K562 (cell line): ENCODE data around the gene BNIP5. TPM values are rescaled to one million over a fixed set of nuclear protein-coding genes. Genes with fewer than 3 reads are reported as not detected.

Source experiments
- CREB1 ChIP-seq, 2 experiments: sonication (generic) in 1 of 2; formaldehyde crosslinking in 1 of 2; IDR thresholded peaks; 2 replicates each; pipeline versions ENCODE4 v1.6.1 to v1.8.0; 2012 to 2022; ENCODE audit warnings: inconsistent platforms in 1 of 2, mild to moderate bottlenecking in 1 of 2, missing genetic modification reagents in 1 of 2, moderate library complexity in 1 of 2
- HMGN3 ChIP-seq: IDR thresholded peaks from 2 replicates; pipeline ENCODE4 v1.6.1; 2011; ENCODE audit warnings: borderline replicate concordance, low read depth, mild to moderate bottlenecking, mixed read lengths, low read length; ENCODE audit not compliant: insufficient read length; ENCODE audit errors: extremely low read depth
- KAT2B ChIP-seq: IDR thresholded peaks from one replicate; pipeline ENCODE4 v1.6.1; 2012; ENCODE audit warnings: low read depth, mild to moderate bottlenecking, control low read depth, inconsistent platforms, low read length, moderate library complexity
- POLR3A ChIP-seq: IDR thresholded peaks from 2 replicates; pipeline ENCODE4 v1.6.1; 2011; ENCODE audit warnings: borderline replicate concordance, mild to moderate bottlenecking, moderate library complexity; ENCODE audit not compliant: insufficient read length, insufficient read depth; ENCODE audit errors: extremely low read depth
- PTTG1 ChIP-seq: fragments of 450-650 bp; IDR thresholded peaks from 2 replicates; pipeline ENCODE4 v1.6.1; 2016; ENCODE audit warnings: low read depth, mild to moderate bottlenecking, missing genetic modification characterization, missing compliant biosample characterization
- RAD51 ChIP-seq: fragments of 450-650 bp; IDR thresholded peaks from 2 replicates; pipeline ENCODE4 v1.7.1; 2016; ENCODE audit warnings: low read depth, mild to moderate bottlenecking, borderline replicate concordance
- RBM17 ChIP-seq: fragments of 200-400 bp; formaldehyde crosslinking; IDR thresholded peaks from 2 replicates; pipeline ENCODE4 v1.6.1; 2017; ENCODE audit warnings: low read depth, mild to moderate bottlenecking, low read length, borderline replicate concordance
- SMARCA5 ChIP-seq: fragments of 450-650 bp; IDR thresholded peaks from 2 replicates; pipeline ENCODE4 v1.6.1; 2016
- TCF7 ChIP-seq: sonication (generic); IDR thresholded peaks from 2 replicates; pipeline ENCODE4 v1.6.1; 2016; ENCODE audit warnings: antibody characterized with exemption, borderline replicate concordance
- ZNF311 ChIP-seq: fragments of 250-450 bp; sonication (Bioruptor Pico); IDR thresholded peaks from 2 replicates; pipeline ENCODE4 v1.4.0; 2020; ENCODE audit warnings: mild to moderate bottlenecking, moderate library complexity
- polyA plus RNA-seq, 8 experiments: library from polyadenylated mRNA; depleted of rRNA in 4 of 8; stranded (reverse) in 5 of 8; unstranded in 3 of 8; fragments of >200 nt; fragmentation: Nextera tagmentation in 2 of 8; fragmentation: Illumina TruSeq in 1 of 8; extraction: Ambion mirVana in 2 of 8; extraction: Trizol in 1 of 8; gene quantifications; 2 replicates each; pipeline versions ENCODE4 v1.2.1 to v1.2.3, GENCODE V29; 2011 to 2014; ENCODE audit warnings: inconsistent platforms in 1 of 8, missing spikeins in 1 of 8
- total RNA-seq, 7 experiments: library from RNA; depleted of rRNA in 6 of 7; stranded (reverse); fragments of >200 nt in 6 of 7; fragmentation: Illumina TruSeq in 2 of 7; extraction: Trizol in 2 of 7; gene quantifications; 2 replicates each; pipeline versions ENCODE4 v1.2.1 to v1.2.3, GENCODE V29; 2011 to 2021; ENCODE audit warnings: low replicate concordance in 1 of 7
- TF ChIP-seq, protein P1 (sequence below): sonication (generic); formaldehyde crosslinking; IDR thresholded peaks from 2 replicates; pipeline ENCODE4 v1.8.0; 2022; ENCODE audit warnings: mild to moderate bottlenecking, missing genetic modification reagents, borderline replicate concordance
- TF ChIP-seq, protein P2 (sequence below): fragments of 450-650 bp; IDR thresholded peaks from 2 replicates; pipeline ENCODE4 v1.7.1; 2018; ENCODE audit warnings: mild to moderate bottlenecking, low read depth; ENCODE audit not compliant: partially characterized antibody
- TF ChIP-seq, protein P3 (sequence below): fragments of 250-450 bp; sonication (Bioruptor Pico); IDR thresholded peaks from 2 replicates; pipeline ENCODE4 v1.4.0; 2020; ENCODE audit warnings: borderline replicate concordance
- TF ChIP-seq, protein P4 (sequence below): fragments of 450-650 bp; conservative IDR thresholded peaks from 2 replicates; pipeline ENCODE4 v1.6.1; 2016; ENCODE audit warnings: missing genetic modification characterization, low read depth, mild to moderate bottlenecking, control low read depth, missing compliant biosample characterization
- TF ChIP-seq, protein P5 (sequence below): IDR thresholded peaks from 2 replicates; pipeline ENCODE4 v1.6.1; 2011; ENCODE audit not compliant: insufficient read length; ENCODE audit errors: extremely low read depth

The BNIP5 gene
- total and polyA plus RNA-seq, 9 of the 15 experiments (the other 6 are each of a cell fraction or from before 2014, with no cell fraction given): not detected

DNA sequence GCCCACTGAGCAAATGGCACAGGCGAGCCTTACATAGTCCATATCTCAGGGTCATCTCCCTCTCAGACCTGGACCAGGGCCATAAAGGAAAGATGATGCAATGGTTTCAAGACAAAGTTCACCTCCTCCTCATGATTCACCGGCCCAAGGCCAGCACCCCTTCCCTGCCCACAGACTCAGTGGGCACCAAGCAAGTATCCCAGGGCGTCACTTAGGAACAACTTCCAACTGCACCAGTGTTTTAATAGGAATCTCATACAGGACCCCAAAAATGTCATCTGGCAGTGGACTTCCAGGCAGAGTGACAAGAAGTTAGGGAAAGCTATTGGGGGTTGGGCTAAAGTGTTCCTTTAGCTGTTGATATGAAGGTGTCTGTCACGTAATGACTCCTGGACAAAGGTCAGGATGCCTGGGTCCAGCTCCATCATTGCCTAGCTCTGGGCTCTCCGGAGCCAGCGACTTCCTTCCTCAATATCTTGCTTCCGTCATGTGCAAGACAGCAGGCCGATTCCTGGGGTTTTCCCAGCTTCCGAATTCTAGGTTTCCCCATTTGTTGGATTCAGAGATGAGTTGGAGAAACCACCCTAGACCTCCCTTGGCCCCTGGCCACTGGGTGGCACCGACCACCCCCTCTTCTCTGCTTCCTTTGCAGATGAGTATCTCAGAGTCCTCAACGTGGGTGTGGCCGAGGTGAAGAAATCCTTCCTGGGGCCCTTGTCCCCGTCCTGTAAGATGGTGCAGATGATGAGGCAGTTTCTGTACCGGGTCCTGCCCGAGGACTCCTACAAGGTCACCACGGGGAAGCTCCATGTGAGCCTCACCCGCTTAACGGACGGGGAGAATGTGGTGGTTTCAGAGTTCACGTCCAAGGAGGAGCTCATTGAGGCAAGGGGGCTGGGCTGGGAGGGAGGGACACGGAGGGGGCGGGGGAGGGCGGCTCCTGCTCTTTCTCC is 45.7 kb downstream of the BNIP5 start (continued):
- TF ChIP-seq, protein P1, sequence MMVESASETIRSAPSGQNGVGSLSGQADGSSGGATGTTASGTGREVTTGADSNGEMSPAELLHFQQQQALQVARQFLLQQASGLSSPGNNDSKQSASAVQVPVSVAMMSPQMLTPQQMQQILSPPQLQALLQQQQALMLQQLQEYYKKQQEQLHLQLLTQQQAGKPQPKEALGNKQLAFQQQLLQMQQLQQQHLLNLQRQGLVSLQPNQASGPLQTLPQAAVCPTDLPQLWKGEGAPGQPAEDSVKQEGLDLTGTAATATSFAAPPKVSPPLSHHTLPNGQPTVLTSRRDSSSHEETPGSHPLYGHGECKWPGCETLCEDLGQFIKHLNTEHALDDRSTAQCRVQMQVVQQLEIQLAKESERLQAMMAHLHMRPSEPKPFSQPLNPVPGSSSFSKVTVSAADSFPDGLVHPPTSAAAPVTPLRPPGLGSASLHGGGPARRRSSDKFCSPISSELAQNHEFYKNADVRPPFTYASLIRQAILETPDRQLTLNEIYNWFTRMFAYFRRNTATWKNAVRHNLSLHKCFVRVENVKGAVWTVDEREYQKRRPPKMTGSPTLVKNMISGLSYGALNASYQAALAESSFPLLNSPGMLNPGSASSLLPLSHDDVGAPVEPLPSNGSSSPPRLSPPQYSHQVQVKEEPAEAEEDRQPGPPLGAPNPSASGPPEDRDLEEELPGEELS (CRISPR knock-in tag): no peak
- TF ChIP-seq SMARCA5: no peak
- TF ChIP-seq HMGN3: no peak
- TF ChIP-seq, protein P2, sequence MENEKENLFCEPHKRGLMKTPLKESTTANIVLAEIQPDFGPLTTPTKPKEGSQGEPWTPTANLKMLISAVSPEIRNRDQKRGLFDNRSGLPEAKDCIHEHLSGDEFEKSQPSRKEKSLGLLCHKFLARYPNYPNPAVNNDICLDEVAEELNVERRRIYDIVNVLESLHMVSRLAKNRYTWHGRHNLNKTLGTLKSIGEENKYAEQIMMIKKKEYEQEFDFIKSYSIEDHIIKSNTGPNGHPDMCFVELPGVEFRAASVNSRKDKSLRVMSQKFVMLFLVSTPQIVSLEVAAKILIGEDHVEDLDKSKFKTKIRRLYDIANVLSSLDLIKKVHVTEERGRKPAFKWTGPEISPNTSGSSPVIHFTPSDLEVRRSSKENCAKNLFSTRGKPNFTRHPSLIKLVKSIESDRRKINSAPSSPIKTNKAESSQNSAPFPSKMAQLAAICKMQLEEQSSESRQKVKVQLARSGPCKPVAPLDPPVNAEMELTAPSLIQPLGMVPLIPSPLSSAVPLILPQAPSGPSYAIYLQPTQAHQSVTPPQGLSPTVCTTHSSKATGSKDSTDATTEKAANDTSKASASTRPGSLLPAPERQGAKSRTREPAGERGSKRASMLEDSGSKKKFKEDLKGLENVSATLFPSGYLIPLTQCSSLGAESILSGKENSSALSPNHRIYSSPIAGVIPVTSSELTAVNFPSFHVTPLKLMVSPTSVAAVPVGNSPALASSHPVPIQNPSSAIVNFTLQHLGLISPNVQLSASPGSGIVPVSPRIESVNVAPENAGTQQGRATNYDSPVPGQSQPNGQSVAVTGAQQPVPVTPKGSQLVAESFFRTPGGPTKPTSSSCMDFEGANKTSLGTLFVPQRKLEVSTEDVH: no peak
- TF ChIP-seq CREB1 (IDR thresholded peaks at IDR 0.05): no peak
- TF ChIP-seq CREB1 (CRISPR knock-in tag; IDR thresholded peaks at IDR 0.05): no peak
- TF ChIP-seq, protein P3, sequence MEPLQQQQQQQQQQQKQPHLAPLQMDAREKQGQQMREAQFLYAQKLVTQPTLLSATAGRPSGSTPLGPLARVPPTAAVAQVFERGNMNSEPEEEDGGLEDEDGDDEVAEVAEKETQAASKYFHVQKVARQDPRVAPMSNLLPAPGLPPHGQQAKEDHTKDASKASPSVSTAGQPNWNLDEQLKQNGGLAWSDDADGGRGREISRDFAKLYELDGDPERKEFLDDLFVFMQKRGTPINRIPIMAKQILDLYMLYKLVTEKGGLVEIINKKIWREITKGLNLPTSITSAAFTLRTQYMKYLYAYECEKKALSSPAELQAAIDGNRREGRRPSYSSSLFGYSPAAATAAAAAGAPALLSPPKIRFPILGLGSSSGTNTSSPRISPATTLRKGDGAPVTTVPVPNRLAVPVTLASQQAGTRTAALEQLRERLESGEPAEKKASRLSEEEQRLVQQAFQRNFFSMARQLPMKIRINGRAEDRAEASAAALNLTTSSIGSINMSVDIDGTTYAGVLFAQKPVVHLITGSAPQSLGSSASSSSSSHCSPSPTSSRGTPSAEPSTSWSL: no peak
- TF ChIP-seq RAD51: no peak
- TF ChIP-seq, protein P4, sequence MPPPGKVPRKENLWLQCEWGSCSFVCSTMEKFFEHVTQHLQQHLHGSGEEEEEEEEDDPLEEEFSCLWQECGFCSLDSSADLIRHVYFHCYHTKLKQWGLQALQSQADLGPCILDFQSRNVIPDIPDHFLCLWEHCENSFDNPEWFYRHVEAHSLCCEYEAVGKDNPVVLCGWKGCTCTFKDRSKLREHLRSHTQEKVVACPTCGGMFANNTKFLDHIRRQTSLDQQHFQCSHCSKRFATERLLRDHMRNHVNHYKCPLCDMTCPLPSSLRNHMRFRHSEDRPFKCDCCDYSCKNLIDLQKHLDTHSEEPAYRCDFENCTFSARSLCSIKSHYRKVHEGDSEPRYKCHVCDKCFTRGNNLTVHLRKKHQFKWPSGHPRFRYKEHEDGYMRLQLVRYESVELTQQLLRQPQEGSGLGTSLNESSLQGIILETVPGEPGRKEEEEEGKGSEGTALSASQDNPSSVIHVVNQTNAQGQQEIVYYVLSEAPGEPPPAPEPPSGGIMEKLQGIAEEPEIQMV (tag): no peak
- no peak for TF ChIP-seq PTTG1 (tag)
- no peak for TF ChIP-seq POLR3A
- TF ChIP-seq ZNF311 (CRISPR knock-in tag): no peak
- TF ChIP-seq, protein P5, sequence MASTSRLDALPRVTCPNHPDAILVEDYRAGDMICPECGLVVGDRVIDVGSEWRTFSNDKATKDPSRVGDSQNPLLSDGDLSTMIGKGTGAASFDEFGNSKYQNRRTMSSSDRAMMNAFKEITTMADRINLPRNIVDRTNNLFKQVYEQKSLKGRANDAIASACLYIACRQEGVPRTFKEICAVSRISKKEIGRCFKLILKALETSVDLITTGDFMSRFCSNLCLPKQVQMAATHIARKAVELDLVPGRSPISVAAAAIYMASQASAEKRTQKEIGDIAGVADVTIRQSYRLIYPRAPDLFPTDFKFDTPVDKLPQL: no peak
- TF ChIP-seq RBM17: no peak
- no peak for TF ChIP-seq KAT2B
- TF ChIP-seq TCF7: no peak
